ENCODE measurements around the gene HLA-DMA.
A peak's percentile ranks its signal among the peaks of the same experiment; 100 is the strongest.
"Not testable (repeated sequence)": the region's sequence is repeated elsewhere in the genome, so short reads cannot be mapped to it uniquely, and the experiment has no call there.

HLA-DMA gene

GRCh38 chr6:32954986-32955802 is 2.3 kb upstream of the HLA-DMA start:
- no peak for DNase-seq (ENCODE audit: low spot score)

- DNase-seq (ENCODE audit: low spot score): no peak
Observed at GRCh38 chr6:32954267-32954666, 1.4 kb upstream of the HLA-DMA start.

- no peak for DNase-seq (ENCODE audit: low spot score)
Observed at GRCh38 chr6:32953775-32954174, 878 bp upstream of the HLA-DMA start.

- DNase-seq (ENCODE audit: low spot score): no peak
Observed at GRCh38 chr6:32950449-32950848, 2.4 kb downstream of the HLA-DMA start.

- no peak for DNase-seq (ENCODE audit: low spot score)
Observed at GRCh38 chr6:32950010-32950409, 2.9 kb downstream of the HLA-DMA start.

GRCh38 chr6:32949113-32949512 is 3.8 kb downstream of the HLA-DMA start:
- no peak for DNase-seq (ENCODE audit: low spot score)

- DNase-seq (ENCODE audit: low spot score): no peak
Observed at GRCh38 chr6:32947552-32948465, 5.1 kb downstream of the HLA-DMA start.

- no peak for DNase-seq (ENCODE audit: low spot score)
Observed at GRCh38 chr6:32946893-32947292, 6.0 kb downstream of the HLA-DMA start.

- DNase-seq (ENCODE audit: low spot score): no peak
Observed at GRCh38 chr6:32945953-32946352, 6.9 kb downstream of the HLA-DMA start.

- DNase-seq (ENCODE audit: low spot score): peak; percentile 49
Observed at GRCh38 chr6:32945108-32945760, 7.7 kb downstream of the HLA-DMA start.

GRCh38 chr6:32943864-32944649 is 8.8 kb downstream of the HLA-DMA start:
- DNase-seq (ENCODE audit: low spot score): no peak

- DNase-seq (ENCODE audit: low spot score): not testable (repeated sequence)
Observed at GRCh38 chr6:32942555-32943123, 10.3 kb downstream of the HLA-DMA start.

GRCh38 chr6:32941214-32941768 is 11.6 kb downstream of the HLA-DMA start:
- no peak for DNase-seq (ENCODE audit: low spot score)

- peak; percentile 84 for DNase-seq (ENCODE audit: low spot score)
Observed at GRCh38 chr6:32940656-32941213, 12.2 kb downstream of the HLA-DMA start, which contains the start of gene HLA-DMB. TSS of gene HLA-DMB (minus strand) at chr6:32941028. CDS start at chr6:32940807, 221 bp downstream.

GRCh38 chr6:32938494-32938893 is 14.4 kb downstream of the HLA-DMA start:
- DNase-seq (ENCODE audit: low spot score): no peak

GRCh38 chr6:32937230-32937633 is 15.7 kb downstream of the HLA-DMA start:
- no peak for DNase-seq (ENCODE audit: low spot score)

- DNase-seq (ENCODE audit: low spot score): no peak
Observed at GRCh38 chr6:32936239-32937152, 16.4 kb downstream of the HLA-DMA start.

GRCh38 chr6:32935551-32936238 is 17.2 kb downstream of the HLA-DMA start:
- DNase-seq (ENCODE audit: low spot score): no peak

- peak; percentile 72 for DNase-seq (ENCODE audit: low spot score)
Observed at GRCh38 chr6:32933661-32934085, 19.2 kb downstream of the HLA-DMA start.

Data from AG08396 (cell line).